ENCODE data around the gene OSBPL10.

OSBPL10 gene

GRCh38 chr3:31707286-31707685, 273.8 kb downstream of the OSBPL10 start:
- no peak overlapping the region for H3K4me3 ChIP-seq (replicated peaks; ENCODE audit: low read depth, low read length)
- no peak for TF ChIP-seq CTCF (IDR thresholded peaks at IDR 0.05; ENCODE audit: low read length, missing control alignments)
- DNase-seq (ENCODE audit: low read depth), result no peak

GRCh38 chr3:31705736-31706135, 275.3 kb downstream of the OSBPL10 start:
- DNase-seq (ENCODE audit: low read depth), result no peak

DNA sequence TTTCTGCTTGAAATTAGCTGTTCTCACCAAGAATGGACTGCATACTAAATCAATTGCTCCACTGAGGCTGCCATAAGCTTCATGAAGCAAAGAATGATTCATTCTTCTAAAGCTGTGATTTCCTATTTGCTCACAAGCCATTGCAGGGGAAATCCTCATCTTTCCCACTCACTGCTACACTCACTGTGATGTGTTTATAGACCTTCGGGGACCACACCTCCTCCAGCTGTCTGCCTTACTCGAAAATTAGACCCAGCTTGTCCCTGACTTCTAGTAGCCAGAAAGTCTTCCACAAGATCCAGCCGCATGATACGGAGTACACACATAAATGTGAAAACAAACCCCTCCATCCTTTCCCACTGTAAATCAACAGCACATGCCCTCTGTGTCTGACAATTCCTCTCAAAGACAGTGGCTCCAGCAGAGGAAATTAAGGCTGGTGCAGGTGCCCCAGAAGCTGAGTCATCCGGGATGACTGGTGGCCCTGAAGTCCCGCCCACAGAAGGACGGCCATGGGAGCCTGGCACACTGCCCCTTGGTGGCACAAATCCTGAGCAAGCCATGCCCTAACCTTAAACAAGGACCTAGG, 276.4 kb downstream of the OSBPL10 start:
- H3K4me3 ChIP-seq (replicated peaks; ENCODE audit: low read depth, low read length), result no peak overlapping the region
- TF ChIP-seq CTCF (IDR thresholded peaks at IDR 0.05; ENCODE audit: low read length, missing control alignments), result no peak
- peak; percentile 22 for DNase-seq (ENCODE audit: low read depth)

More at GRCh38 chr3:31705736-31706135, 275.3 kb downstream of the OSBPL10 start:
- TF ChIP-seq CTCF (IDR thresholded peaks at IDR 0.05; ENCODE audit: low read length, missing control alignments), result no peak
- no peak overlapping the region for H3K4me3 ChIP-seq (replicated peaks; ENCODE audit: low read depth, low read length)

DNA sequence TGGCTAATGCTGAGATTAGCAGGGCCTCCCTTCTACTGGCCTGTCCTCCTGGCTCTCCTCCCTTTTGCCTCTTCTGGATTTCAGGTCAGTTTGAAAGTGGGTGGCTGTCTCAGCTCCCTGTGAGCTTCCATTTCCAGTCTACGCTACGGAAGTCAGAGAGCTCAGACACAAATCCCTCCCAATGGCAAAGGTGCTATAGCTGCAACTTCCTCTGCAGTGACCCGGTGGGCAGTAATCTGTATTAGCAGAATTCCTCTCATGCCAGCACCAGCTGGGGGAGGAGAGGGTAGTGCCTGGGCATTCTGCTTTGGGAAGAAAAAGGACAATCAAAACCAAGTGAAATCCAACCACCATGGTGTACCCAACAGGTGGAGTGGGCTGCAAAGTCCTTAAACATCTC, 276.9 kb downstream of the OSBPL10 start:
- DNase-seq (ENCODE audit: low read depth), result no peak
- no peak for TF ChIP-seq CTCF (IDR thresholded peaks at IDR 0.05; ENCODE audit: low read length, missing control alignments)
- no peak overlapping the region for H3K4me3 ChIP-seq (replicated peaks; ENCODE audit: low read depth, low read length)

DNA sequence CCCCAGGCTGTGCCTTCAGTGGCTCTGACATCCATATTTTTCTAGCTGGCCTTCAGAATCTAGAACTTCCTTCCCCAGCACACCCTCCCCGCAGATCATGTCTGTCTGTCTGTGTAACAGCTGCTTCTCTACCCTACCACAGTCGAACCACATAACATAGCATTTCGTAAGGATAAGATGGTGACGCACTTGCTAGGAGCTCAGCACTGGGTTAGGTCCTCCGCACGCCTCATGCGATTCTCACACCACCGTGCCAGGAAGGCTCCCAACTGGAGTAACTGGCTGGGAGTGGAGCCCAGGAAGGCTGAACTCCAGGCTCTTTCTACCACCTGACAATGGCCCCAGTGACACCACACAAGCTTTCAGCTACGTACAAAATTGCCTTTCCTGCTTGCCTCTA, 279.8 kb downstream of the OSBPL10 start:
- TF ChIP-seq CTCF (IDR thresholded peaks at IDR 0.05; ENCODE audit: low read length, missing control alignments), result no peak
- DNase-seq (ENCODE audit: low read depth), result no peak
- H3K4me3 ChIP-seq (replicated peaks; ENCODE audit: low read depth, low read length), result no peak overlapping the region

DNA sequence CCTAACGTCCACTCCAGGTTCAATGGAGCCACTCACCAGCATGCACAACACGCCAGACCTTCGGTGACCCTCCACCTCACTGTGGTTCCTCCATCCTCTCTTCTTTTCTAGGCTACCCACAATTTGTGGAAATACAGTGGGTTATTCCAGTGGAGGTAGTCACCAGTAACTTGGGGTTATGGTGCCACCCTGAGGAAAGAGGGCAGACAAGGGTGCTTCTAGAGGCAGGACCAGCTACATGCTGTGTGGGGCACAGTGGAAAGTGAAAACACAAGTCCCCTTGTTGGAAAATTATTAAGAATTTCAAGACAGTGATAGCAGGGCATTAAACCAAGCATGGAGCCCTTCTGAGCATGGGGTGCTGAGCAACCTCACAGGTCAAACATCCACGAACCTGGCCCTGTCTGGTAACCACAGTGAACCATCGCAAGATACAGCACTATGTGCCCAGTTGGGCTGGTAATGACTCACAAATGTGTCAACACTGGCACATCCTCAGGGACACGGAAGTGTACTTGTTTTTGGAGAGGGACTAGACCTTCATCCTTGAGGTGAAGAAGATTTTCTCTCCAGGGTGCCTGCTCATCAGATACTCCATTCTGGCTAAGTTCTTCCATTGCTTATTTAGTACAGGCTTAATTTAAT, 281.6 kb downstream of the OSBPL10 start:
- no peak overlapping the region for H3K4me3 ChIP-seq (replicated peaks; ENCODE audit: low read depth, low read length)
- DNase-seq (ENCODE audit: low read depth), result no peak
- TF ChIP-seq CTCF (IDR thresholded peaks at IDR 0.05; ENCODE audit: low read length, missing control alignments), result no peak
